Mammary epithelial cell (primary cell): ENCODE results near the gene CCDC178.

Source experiments
- EZH2 ChIP-seq: IDR thresholded peaks from 2 replicates; pipeline ENCODE4 v1.6.1; 2012; ENCODE audit warnings: low read length, inconsistent platforms, borderline replicate concordance
- TF ChIP-seq, protein P1 (sequence below), 2 donors: IDR thresholded peaks in 1 of 2; conservative IDR thresholded peaks in 1 of 2; 2 replicates each; pipeline ENCODE4 v1.5.1; 2011 to 2012; ENCODE audit warnings: inconsistent platforms in 2 of 2, low read length in 2 of 2, mild to moderate bottlenecking in 2 of 2, control low read depth in 1 of 2, low read depth in 1 of 2; ENCODE audit not compliant: insufficient read depth in 1 of 2; ENCODE audit errors: extremely low read depth in 1 of 2

DNA sequence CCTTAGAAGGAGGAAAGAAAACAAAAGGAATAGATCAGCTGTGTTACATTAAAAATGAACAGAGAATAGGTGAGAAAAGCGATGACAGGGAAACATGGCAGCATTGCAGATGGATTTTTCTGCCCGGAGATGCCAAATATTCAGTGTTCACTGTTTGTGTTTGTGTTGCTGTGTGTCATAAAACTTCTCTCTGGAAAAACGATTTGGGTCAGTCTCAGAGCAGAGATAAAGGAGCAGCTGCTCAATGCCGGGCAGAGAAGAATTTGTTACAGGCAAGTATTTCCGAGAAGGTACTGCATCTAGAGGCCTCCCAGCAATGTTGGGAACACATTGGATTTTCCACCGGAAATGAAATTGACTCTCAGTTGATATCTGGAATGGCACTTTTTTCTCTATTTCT is 511.3 kb downstream of the CCDC178 start:
- TF ChIP-seq, protein P1, sequence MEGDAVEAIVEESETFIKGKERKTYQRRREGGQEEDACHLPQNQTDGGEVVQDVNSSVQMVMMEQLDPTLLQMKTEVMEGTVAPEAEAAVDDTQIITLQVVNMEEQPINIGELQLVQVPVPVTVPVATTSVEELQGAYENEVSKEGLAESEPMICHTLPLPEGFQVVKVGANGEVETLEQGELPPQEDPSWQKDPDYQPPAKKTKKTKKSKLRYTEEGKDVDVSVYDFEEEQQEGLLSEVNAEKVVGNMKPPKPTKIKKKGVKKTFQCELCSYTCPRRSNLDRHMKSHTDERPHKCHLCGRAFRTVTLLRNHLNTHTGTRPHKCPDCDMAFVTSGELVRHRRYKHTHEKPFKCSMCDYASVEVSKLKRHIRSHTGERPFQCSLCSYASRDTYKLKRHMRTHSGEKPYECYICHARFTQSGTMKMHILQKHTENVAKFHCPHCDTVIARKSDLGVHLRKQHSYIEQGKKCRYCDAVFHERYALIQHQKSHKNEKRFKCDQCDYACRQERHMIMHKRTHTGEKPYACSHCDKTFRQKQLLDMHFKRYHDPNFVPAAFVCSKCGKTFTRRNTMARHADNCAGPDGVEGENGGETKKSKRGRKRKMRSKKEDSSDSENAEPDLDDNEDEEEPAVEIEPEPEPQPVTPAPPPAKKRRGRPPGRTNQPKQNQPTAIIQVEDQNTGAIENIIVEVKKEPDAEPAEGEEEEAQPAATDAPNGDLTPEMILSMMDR (conservative IDR thresholded peaks at IDR 0.05 in 1 of 2, IDR thresholded peaks at IDR 0.05 in 1 of 2; ENCODE audit: extremely low read depth in 1 of 2, insufficient read depth in 1 of 2, low read depth in 1 of 2, low read length in 2 of 2), result no peak
- no peak for TF ChIP-seq EZH2
